SK-N-SH (cell line): ENCODE measurements around the gene NGF. TPM values are rescaled to one million over a fixed set of nuclear protein-coding genes. Genes with fewer than 3 reads are reported as not detected.

Source experiments
- CTCF ChIA-PET: fragments of 300-600, 350-600 bp; formaldehyde crosslinking; extraction: SDS; loops from one replicate; lab custom pipeline; 2021; lab: Yijun Ruan, JAX
- POLR2A ChIA-PET: fragments of 350-600 bp; sonication (Branson Sonifier 250); formaldehyde crosslinking; extraction: SDS; loops from one replicate; lab custom pipeline; 2020; ENCODE audit warnings: antibody characterized with exemption, inconsistent platforms; lab: Yijun Ruan, JAX
- DNase-seq: peaks from one replicate; pipeline ENCODE4 v3.0.0; 2012
- H2AFZ ChIP-seq: fragments of 200-600 bp; sonication (generic); 2 replicates; pipeline ENCODE4 v1.8.1; 2016; ENCODE audit warnings: antibody characterized with exemption, mild to moderate bottlenecking, low read depth
- H3F3A ChIP-seq: fragments of 200-600 bp; sonication (generic); replicated peaks from 2 replicates; pipeline ENCODE3; 2016; ENCODE audit warnings: antibody characterized with exemption, mild to moderate bottlenecking; ENCODE audit not compliant: insufficient read depth
- H3K27ac ChIP-seq, 2 experiments: fragments of 200-500 bp in 1 of 2; fragments of 200-600 bp in 1 of 2; sonication (Bioruptor generic) in 1 of 2; sonication (generic), shearing (Covaris generic) in 1 of 2; 2 replicates each; pipeline versions ENCODE4 v1.5.1 to v1.6.1; 2014 to 2016; ENCODE audit warnings: low read depth in 2 of 2, inconsistent platforms in 1 of 2, low read length in 1 of 2, mild to moderate bottlenecking in 1 of 2, mixed read lengths in 1 of 2
- H3K27me3 ChIP-seq: fragments of 200-600 bp; sonication (generic), shearing (Covaris generic); 2 replicates; pipeline ENCODE4 v1.6.1; 2016; ENCODE audit warnings: mixed run types; ENCODE audit not compliant: insufficient read depth
- H3K36me3 ChIP-seq, 2 experiments: fragments of 200-500 bp in 1 of 2; fragments of 200-600 bp in 1 of 2; sonication (Bioruptor generic) in 1 of 2; sonication (generic) in 1 of 2; replicated peaks in 1 of 2; 2 replicates each; pipeline versions ENCODE3 to v1.5.1; 2014 to 2016; ENCODE audit warnings: low read length in 1 of 2, mild to moderate bottlenecking in 1 of 2; ENCODE audit not compliant: insufficient read depth in 2 of 2, control insufficient read depth in 1 of 2
- H3K4me1 ChIP-seq, 2 experiments: fragments of 200-500 bp in 1 of 2; fragments of 200-600 bp in 1 of 2; sonication (Bioruptor generic) in 1 of 2; sonication (generic), shearing (Covaris generic) in 1 of 2; 2 replicates each; pipeline versions ENCODE4 v1.5.1 to v1.6.1; 2014 to 2016; ENCODE audit warnings: low read depth in 1 of 2, low read length in 1 of 2, mixed run types in 1 of 2; ENCODE audit not compliant: insufficient read depth in 2 of 2, control insufficient read depth in 1 of 2
- H3K4me2 ChIP-seq: fragments of 200-600 bp; sonication (generic), shearing (Covaris generic); 2 replicates; pipeline ENCODE4 v1.6.1; 2017; ENCODE audit warnings: mixed run types
- H3K4me3 ChIP-seq, 2 experiments: fragments of 200-500 bp in 1 of 2; fragments of 200-600 bp in 1 of 2; sonication (Bioruptor generic) in 1 of 2; sonication (generic), shearing (Covaris generic) in 1 of 2; 2 replicates each; pipeline versions ENCODE4 v1.5.1 to v1.8.1; 2014 to 2016; ENCODE audit warnings: low read depth in 2 of 2, inconsistent platforms in 1 of 2, low read length in 1 of 2, mild to moderate bottlenecking in 1 of 2, mixed read lengths in 1 of 2, moderate library complexity in 1 of 2
- H3K79me2 ChIP-seq: fragments of 200-600 bp; sonication (generic); 2 replicates; pipeline ENCODE4 v1.8.1; 2017; ENCODE audit warnings: mild to moderate bottlenecking; ENCODE audit not compliant: insufficient read depth
- H3K9ac ChIP-seq: fragments of 200-600 bp; sonication (generic); 2 replicates; pipeline ENCODE4 v1.6.1; 2017; ENCODE audit warnings: mixed run types
- H3K9me2 ChIP-seq: fragments of 200-600 bp; sonication (generic); 2 replicates; pipeline ENCODE4 v1.6.1; 2017; ENCODE audit warnings: mixed run types
- H3K9me3 ChIP-seq: fragments of 200-600 bp; sonication (generic); 2 replicates; pipeline ENCODE4 v1.6.1; 2017; ENCODE audit warnings: mixed run types, mild to moderate bottlenecking, moderate library complexity
- H4K20me1 ChIP-seq: fragments of 200-600 bp; sonication (generic); 2 replicates; pipeline ENCODE4 v1.6.1; 2017; ENCODE audit warnings: mild to moderate bottlenecking, mixed run types; ENCODE audit not compliant: insufficient read depth
- CHD2 ChIP-seq: fragments of 150-350 bp; IDR thresholded peaks from 2 replicates; pipeline ENCODE4 v1.6.1; 2018; ENCODE audit warnings: low read length; ENCODE audit not compliant: partially characterized antibody
- ELF1 ChIP-seq: IDR thresholded peaks from 2 replicates; pipeline ENCODE4 v1.4.0; 2012
- GABPA ChIP-seq: IDR thresholded peaks from 2 replicates; pipeline ENCODE4 v1.4.0; 2012; ENCODE audit warnings: low read depth, mild to moderate bottlenecking
- JUND ChIP-seq: IDR thresholded peaks from 2 replicates; pipeline ENCODE4 v1.4.0; 2012
- MXI1 ChIP-seq: IDR thresholded peaks from 2 replicates; pipeline ENCODE4 v1.6.1; 2012; ENCODE audit warnings: mild to moderate bottlenecking, low read depth, low read length, improper control_type of control experiment
- NFIC ChIP-seq: IDR thresholded peaks from 2 replicates; pipeline ENCODE4 v1.4.0; 2012; ENCODE audit warnings: borderline replicate concordance
- POLR2AphosphoS5 ChIP-seq: IDR thresholded peaks from 2 replicates; pipeline ENCODE4 v1.6.1; 2012; ENCODE audit warnings: low read depth, low read length
- RAD21 ChIP-seq: IDR thresholded peaks from 2 replicates; pipeline ENCODE4 v1.6.1; 2012; ENCODE audit warnings: mild to moderate bottlenecking, low read length
- RCOR1 ChIP-seq: fragments of 150-350 bp; IDR thresholded peaks from 2 replicates; pipeline ENCODE4 v1.6.1; 2017; ENCODE audit warnings: antibody characterized with exemption, low read length
- YY1 ChIP-seq: IDR thresholded peaks from 2 replicates; pipeline ENCODE4 v1.4.0; 2012; ENCODE audit warnings: low read depth, mild to moderate bottlenecking
- WGBS: methylation state at CpG from one replicate; pipeline ENCODE4 v1.1.6; 2017; ENCODE audit warnings: low lambda C conversion rate; 5-methylcytosine and 5-hydroxymethylcytosine counted together
- polyA plus RNA-seq, 3 experiments: library from polyadenylated mRNA; depleted of rRNA; stranded (reverse); fragments of >200 nt; gene quantifications; 2 replicates each; pipeline ENCODE4 v1.2.3, GENCODE V29; 2012
- TF ChIP-seq, protein P1 (sequence below): fragments of 150-350 bp; IDR thresholded peaks from 2 replicates; pipeline ENCODE4 v1.6.1; 2016; ENCODE audit warnings: mild to moderate bottlenecking, low read depth, low read length
- TF ChIP-seq, protein P2 (sequence below): fragments of 200-600 bp; sonication (generic); IDR thresholded peaks from 2 replicates; pipeline ENCODE4 v1.6.1; 2017; ENCODE audit warnings: antibody characterized with exemption, mild to moderate bottlenecking, moderate library complexity
- TF ChIP-seq, protein P3 (sequence below): IDR thresholded peaks from 2 replicates; pipeline ENCODE4 v1.4.0; 2012; ENCODE audit warnings: low read depth, borderline replicate concordance

Gene NGF
- polyA plus RNA-seq, 1 of the 3 experiments (the other 2 are of a cell fraction) = 75.8 TPM

DNA sequence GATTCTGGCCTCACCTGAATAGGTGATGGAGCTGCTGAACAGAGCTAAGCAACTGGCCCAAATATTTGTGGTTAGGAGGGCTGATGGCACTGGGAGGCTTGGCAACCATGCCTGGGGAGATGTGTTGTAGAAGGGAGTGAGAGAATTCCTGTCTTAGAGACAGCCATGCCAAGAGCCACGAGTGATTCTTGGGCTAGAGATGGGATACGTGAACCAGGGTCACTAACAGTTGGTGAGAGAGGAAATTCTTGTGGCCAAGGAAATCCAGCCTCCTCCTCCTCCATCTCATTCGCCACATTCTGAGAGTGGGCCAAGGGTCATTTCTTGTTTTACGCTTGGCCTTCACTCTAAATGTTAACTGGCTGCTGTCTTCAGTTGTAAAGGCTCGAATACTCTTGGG is 46.3 kb downstream of the NGF start:
- Histone ChIP-seq H3F3A (no peaks in the 10 kb centered on the region), H3K36me3 (peaks cover 29 to 34% of the 10 kb centered on the region in 2 experiments), H3K4me1 (no peaks in the 10 kb centered on the region), H3K4me3 (no peak overlapping the region), H3K9me2 (no peaks in the 10 kb centered on the region), H3K9me3 (no peaks in the 10 kb centered on the region), H3K4me2 (no peak overlapping the region), H3K9ac (no peak overlapping the region), H3K27me3 (no peaks in the 10 kb centered on the region), H3K27ac (no peak overlapping the region), H3K79me2 (peaks cover 27% of the 10 kb centered on the region), H2AFZ (no peak overlapping the region), H4K20me1 (no peaks in the 10 kb centered on the region)
- no peak for TF ChIP-seq MXI1
- no peak for TF ChIP-seq ELF1
- TF ChIP-seq, protein P1, sequence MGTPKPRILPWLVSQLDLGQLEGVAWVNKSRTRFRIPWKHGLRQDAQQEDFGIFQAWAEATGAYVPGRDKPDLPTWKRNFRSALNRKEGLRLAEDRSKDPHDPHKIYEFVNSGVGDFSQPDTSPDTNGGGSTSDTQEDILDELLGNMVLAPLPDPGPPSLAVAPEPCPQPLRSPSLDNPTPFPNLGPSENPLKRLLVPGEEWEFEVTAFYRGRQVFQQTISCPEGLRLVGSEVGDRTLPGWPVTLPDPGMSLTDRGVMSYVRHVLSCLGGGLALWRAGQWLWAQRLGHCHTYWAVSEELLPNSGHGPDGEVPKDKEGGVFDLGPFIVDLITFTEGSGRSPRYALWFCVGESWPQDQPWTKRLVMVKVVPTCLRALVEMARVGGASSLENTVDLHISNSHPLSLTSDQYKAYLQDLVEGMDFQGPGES = no peak
- TF ChIP-seq GABPA = no peak
- no peak for TF ChIP-seq NFIC
- no peak for TF ChIP-seq CHD2
- no peak for DNase-seq
- ChIA-PET CTCF (no interaction called here), POLR2A (no interaction called here)
- WGBS = 89% methylated on average over 5 of the region's 5 CpGs

DNA sequence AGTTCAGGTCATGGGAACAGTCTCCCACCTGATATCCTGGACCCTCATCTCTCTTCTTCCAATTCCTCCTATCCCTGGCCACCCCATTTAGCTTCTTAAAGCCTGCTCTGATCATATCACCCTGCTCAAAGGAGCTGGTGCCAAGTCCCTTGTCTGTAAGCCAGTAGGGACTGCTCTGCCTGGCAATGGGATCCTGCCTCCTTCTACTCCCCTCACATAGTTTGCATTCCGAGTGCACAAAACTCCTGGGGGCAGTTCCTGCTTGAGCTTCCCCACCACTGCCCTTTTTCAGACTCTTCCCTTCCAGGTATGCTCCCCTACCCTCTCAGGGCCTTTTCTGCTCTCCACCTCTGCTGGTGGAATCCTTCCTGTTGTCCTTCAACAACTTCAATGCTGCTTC is 48.1 kb downstream of the NGF start:
- H3K9me3 ChIP-seq = no peaks in the 10 kb centered on the region
- no peaks in the 10 kb centered on the region for H3K27me3 ChIP-seq
- no peaks in the 10 kb centered on the region for H3K9me2 ChIP-seq
- H3K9ac ChIP-seq = no peak overlapping the region
- POLR2A ChIA-PET = interaction anchor here (0.6 kb wide), 1 partner anchor 158 kb away, joined by 3 read pairs; no protein-coding TSS in a partner anchor
- peaks cover 11% of the 10 kb centered on the region; the same call in 1 of the 2 replicates for H3K79me2 ChIP-seq
- no peak overlapping the region for H3K4me3 ChIP-seq
- no peak overlapping the region for H3K27ac ChIP-seq
- H3F3A ChIP-seq = no peaks in the 10 kb centered on the region
- 90% methylated on average over 1 of the region's 1 CpG for WGBS
- peaks cover 33 to 38% of the 10 kb centered on the region in 2 experiments for H3K36me3 ChIP-seq
- no peak for DNase-seq
- TF ChIP-seq RCOR1 (no peak), POLR2AphosphoS5 (no peak), JUND (no peak), RAD21 (no peak), YY1 (no peak)
- TF ChIP-seq, protein P2, sequence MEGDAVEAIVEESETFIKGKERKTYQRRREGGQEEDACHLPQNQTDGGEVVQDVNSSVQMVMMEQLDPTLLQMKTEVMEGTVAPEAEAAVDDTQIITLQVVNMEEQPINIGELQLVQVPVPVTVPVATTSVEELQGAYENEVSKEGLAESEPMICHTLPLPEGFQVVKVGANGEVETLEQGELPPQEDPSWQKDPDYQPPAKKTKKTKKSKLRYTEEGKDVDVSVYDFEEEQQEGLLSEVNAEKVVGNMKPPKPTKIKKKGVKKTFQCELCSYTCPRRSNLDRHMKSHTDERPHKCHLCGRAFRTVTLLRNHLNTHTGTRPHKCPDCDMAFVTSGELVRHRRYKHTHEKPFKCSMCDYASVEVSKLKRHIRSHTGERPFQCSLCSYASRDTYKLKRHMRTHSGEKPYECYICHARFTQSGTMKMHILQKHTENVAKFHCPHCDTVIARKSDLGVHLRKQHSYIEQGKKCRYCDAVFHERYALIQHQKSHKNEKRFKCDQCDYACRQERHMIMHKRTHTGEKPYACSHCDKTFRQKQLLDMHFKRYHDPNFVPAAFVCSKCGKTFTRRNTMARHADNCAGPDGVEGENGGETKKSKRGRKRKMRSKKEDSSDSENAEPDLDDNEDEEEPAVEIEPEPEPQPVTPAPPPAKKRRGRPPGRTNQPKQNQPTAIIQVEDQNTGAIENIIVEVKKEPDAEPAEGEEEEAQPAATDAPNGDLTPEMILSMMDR = no peak
- TF ChIP-seq, protein P1 = no peak
- TF ChIP-seq, protein P3, sequence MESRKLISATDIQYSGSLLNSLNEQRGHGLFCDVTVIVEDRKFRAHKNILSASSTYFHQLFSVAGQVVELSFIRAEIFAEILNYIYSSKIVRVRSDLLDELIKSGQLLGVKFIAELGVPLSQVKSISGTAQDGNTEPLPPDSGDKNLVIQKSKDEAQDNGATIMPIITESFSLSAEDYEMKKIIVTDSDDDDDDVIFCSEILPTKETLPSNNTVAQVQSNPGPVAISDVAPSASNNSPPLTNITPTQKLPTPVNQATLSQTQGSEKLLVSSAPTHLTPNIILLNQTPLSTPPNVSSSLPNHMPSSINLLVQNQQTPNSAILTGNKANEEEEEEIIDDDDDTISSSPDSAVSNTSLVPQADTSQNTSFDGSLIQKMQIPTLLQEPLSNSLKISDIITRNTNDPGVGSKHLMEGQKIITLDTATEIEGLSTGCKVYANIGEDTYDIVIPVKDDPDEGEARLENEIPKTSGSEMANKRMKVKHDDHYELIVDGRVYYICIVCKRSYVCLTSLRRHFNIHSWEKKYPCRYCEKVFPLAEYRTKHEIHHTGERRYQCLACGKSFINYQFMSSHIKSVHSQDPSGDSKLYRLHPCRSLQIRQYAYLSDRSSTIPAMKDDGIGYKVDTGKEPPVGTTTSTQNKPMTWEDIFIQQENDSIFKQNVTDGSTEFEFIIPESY = no peak
- H3K4me2 ChIP-seq = no peak overlapping the region
- peaks cover 0 to 7% of the 10 kb centered on the region in 2 experiments; a peak in 1 of 4 replicates for H3K4me1 ChIP-seq
- H2AFZ ChIP-seq = no peak overlapping the region
- CTCF ChIA-PET = interaction anchor here (0.7 to 1.6 kb wide), 6 partner anchors 8 to 1281 kb away, joined by 3 to 5 read pairs (median 4); no protein-coding TSS in a partner anchor
- no peaks in the 10 kb centered on the region for H4K20me1 ChIP-seq
